Upper lobe of left lung (tissue), 6 donors: ENCODE results near the gene NFASC. TPM values are rescaled to one million over a fixed set of nuclear protein-coding genes. Genes with fewer than 3 reads are reported as not detected.

ENCODE experiments used
- ATAC-seq, 2 donors: fragments of 200-7000 bp; cut with Tn5 transposase; one replicate each; pipeline ENCODE4 v1.9.1; 2022; ENCODE audit warnings: mild to moderate bottlenecking in 2 of 2, moderate library complexity in 2 of 2; ENCODE audit not compliant: low FRiP score in 2 of 2
- DNase-seq, 2 donors: peaks; one replicate each; pipeline ENCODE4 v3.0.0-alpha.2; 2019 to 2020
- H3K27ac ChIP-seq, 4 donors: fragments of 200-600 bp; sonication (generic); one replicate each; pipeline ENCODE4 v1.5.1; 2016 to 2019
- H3K27me3 ChIP-seq, 4 donors: fragments of 200-600 bp; sonication (generic); one replicate each; pipeline ENCODE4 v1.5.1; 2017 to 2019
- H3K36me3 ChIP-seq, 4 donors: fragments of 200-600 bp; sonication (generic); one replicate each; pipeline ENCODE4 v1.5.1; 2016 to 2019
- H3K4me1 ChIP-seq, 4 donors: fragments of 200-600 bp; sonication (generic); one replicate each; pipeline ENCODE4 v1.5.1; 2018 to 2019
- H3K4me3 ChIP-seq, 4 donors: fragments of 200-600 bp; sonication (generic); one replicate each; pipeline ENCODE4 v1.5.1; 2017 to 2019; ENCODE audit warnings: mild to moderate bottlenecking in 2 of 4, moderate library complexity in 1 of 4
- H3K9me3 ChIP-seq, 4 donors: fragments of 200-600 bp; sonication (generic); one replicate each; pipeline ENCODE4 v1.5.1; 2018 to 2019
- CTCF ChIP-seq, 6 experiments: fragments of 450-650 bp in 4 of 6; fragments of 200-600 bp in 2 of 6; sonication (generic) in 2 of 6; IDR thresholded peaks; one replicate each; pipeline ENCODE4 v1.5.1; 2016 to 2019; ENCODE audit warnings: antibody characterized with exemption in 6 of 6
- EP300 ChIP-seq, 4 donors: sonication (generic); formaldehyde crosslinking; IDR thresholded peaks; one replicate each; pipeline ENCODE4 v1.5.1; 2017; ENCODE audit warnings: antibody characterized with exemption in 4 of 4, control low read depth in 2 of 4
- POLR2A ChIP-seq, 4 donors: fragments of 450-650 bp; IDR thresholded peaks; one replicate each; pipeline ENCODE4 v1.5.1; 2016 to 2017; ENCODE audit warnings: antibody characterized with exemption in 4 of 4, mild to moderate bottlenecking in 2 of 4
- POLR2AphosphoS5 ChIP-seq, 2 donors: sonication (generic); formaldehyde crosslinking; IDR thresholded peaks; one replicate each; pipeline ENCODE4 v1.5.1; 2017; ENCODE audit warnings: antibody characterized with exemption in 2 of 2
- whole genome bisulfite sequencing, 2 donors: methylation state at CpG; one replicate each; pipeline ENCODE4 v1.1.5; 2017 to 2018; 5-methylcytosine and 5-hydroxymethylcytosine counted together
- total RNA-seq, 6 donors: library from RNA; depleted of rRNA in 4 of 6; stranded (reverse); fragments of >200 nt in 4 of 6; gene quantifications; one replicate each; pipeline versions ENCODE4 v1.1.0 to v1.2.1, GENCODE V29; 2016 to 2021
- donor health status: DM: no; HTN: no; CAD: no; lungs with moderate emphysema.
- donor health status: DM: no; HTN: yes; CAD: no; lungs with severe emphysema.

Gene NFASC
- total RNA-seq, 6 donors from 2014 or later: 5.5 to 16.8 (median 6.9) TPM

GRCh38 chr1:204930155-204930523, 59.5 kb downstream of the NFASC start:
- TF ChIP-seq POLR2AphosphoS5 (IDR thresholded peaks at IDR 0.05): no peak
- no peak for TF ChIP-seq EP300 (IDR thresholded peaks at IDR 0.05)
- no peak for TF ChIP-seq POLR2A (IDR thresholded peaks at IDR 0.05)
- TF ChIP-seq CTCF (IDR thresholded peaks at IDR 0.05): no peak
- ATAC-seq (no peak), DNase-seq (no peak)
- Histone ChIP-seq H3K4me1 (no peaks in the 10 kb centered on the region), H3K27ac (no peak overlapping the region), H3K4me3 (no peak overlapping the region), H3K9me3 (no peaks in the 10 kb centered on the region), H3K36me3 (no peaks in the 10 kb centered on the region), H3K27me3 (no peaks in the 10 kb centered on the region)
- 62 to 78% methylated on average over 3 of the region's 3 CpGs for WGBS, 2 donors

DNA sequence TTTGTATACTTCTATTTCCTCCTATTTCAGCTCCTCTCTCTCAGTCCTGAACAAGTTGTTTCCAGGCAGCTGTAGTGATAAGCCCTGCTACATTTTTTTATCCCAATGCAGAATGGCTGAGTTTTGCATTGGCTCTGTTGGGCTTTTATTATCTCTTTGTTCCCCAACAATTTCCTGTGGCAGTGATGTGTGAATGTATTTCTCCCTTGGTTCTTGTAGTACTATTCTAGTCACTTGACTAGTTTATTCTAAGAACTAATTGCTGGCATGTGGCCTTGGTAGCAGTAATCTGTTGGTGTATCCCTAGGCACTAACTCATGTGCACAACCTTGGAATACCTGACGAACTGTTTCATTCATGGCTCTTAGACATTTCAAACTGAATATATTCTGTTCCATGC, 60.7 kb downstream of the NFASC start:
- Histone ChIP-seq H3K27me3 (no peaks in the 10 kb centered on the region), H3K36me3 (no peaks in the 10 kb centered on the region), H3K4me1 (no peaks in the 10 kb centered on the region), H3K9me3 (no peaks in the 10 kb centered on the region), H3K27ac (no peak overlapping the region), H3K4me3 (no peak overlapping the region)
- TF ChIP-seq EP300 (IDR thresholded peaks at IDR 0.05) (no peak), POLR2A (IDR thresholded peaks at IDR 0.05) (no peak), CTCF (IDR thresholded peaks at IDR 0.05) (no peak), POLR2AphosphoS5 (IDR thresholded peaks at IDR 0.05) (no peak)
- ATAC-seq: no peak
- 80 to 94% methylated on average over 1 of the region's 1 CpG for WGBS, 2 donors
- DNase-seq: no peak

DNA sequence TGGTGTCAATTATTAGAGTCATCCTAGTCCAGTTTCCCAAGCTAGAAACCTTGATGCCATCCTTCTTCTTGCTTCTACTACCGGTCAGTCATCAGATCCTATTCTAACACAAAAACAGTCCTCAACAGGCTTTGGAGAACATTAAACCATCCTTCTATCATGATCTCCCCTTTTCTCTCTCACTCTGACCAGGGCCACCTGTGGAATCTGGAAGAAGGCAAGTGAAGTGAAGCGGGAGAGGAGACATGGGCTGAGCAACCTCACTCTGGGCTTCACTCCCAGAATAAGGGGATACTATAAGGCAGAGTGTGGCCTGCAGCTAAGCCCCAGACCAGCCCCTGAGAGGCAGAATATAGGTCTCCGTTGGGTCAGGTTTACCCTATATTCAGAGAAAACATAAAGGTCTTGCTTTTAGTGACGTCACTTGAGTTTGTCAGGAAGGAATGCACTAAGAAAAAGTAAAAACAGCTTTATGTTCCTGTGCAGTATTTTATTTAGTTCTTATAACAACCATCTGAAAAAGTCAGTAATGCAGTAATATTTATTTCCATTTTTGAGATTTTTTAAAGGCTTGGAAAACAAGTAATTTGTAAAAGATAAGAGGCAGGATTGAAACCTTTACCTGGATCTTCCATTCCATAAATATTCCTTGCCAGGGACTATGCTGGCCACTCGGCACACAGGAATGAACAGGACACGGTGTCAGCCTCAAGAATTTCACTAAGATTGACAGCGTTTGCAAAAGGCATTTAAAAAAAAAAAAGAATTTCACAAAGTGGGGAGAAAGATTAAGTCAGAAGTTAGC, 61.3 kb downstream of the NFASC start:
- DNase-seq (no peak), ATAC-seq (no peak)
- 81 to 88% methylated on average over 7 of the region's 7 CpGs for WGBS, 2 donors
- no peaks in the 10 kb centered on the region for H3K9me3 ChIP-seq
- H3K4me1 ChIP-seq: no peaks in the 10 kb centered on the region
- no peaks in the 10 kb centered on the region for H3K27me3 ChIP-seq
- no peak overlapping the region for H3K27ac ChIP-seq
- no peak overlapping the region for H3K4me3 ChIP-seq
- TF ChIP-seq POLR2A (IDR thresholded peaks at IDR 0.05) (no peak), CTCF (IDR thresholded peaks at IDR 0.05) (no peak)
- no peaks in the 10 kb centered on the region for H3K36me3 ChIP-seq

GRCh38 chr1:204932573-204932909, 61.9 kb downstream of the NFASC start:
- no peak for TF ChIP-seq CTCF (IDR thresholded peaks at IDR 0.05)
- no peak for TF ChIP-seq EP300 (IDR thresholded peaks at IDR 0.05)
- ATAC-seq (no peak), DNase-seq (no peak)
- Histone ChIP-seq H3K4me1 (no peaks in the 10 kb centered on the region), H3K36me3 (no peaks in the 10 kb centered on the region), H3K27me3 (no peaks in the 10 kb centered on the region), H3K9me3 (no peaks in the 10 kb centered on the region), H3K27ac (no peak overlapping the region), H3K4me3 (no peak overlapping the region)
- 68 to 74% methylated on average over 7 of the region's 7 CpGs for WGBS, 2 donors

DNA sequence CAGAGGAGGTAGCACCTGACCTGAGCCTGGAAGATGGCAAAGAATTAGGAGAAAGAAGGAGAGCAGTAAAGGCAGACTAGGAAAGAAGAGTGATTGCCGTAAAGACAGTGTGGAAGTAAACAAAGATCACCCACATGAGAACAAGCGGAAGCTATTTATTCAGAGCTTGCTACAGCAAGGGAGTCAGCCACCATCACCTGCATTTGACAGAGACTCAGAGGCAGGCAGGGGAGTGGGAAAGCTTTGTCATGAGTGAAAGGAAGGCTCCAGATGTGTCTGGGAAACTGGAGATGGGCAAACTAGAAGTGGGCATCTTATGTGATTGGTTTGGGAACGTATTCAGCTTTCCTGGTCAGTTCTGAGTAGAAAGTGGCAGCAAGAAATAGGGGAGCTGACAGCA, 64.5 kb downstream of the NFASC start:
- no peak for TF ChIP-seq EP300 (IDR thresholded peaks at IDR 0.05)
- TF ChIP-seq CTCF (IDR thresholded peaks at IDR 0.05): no peak
- TF ChIP-seq POLR2A (IDR thresholded peaks at IDR 0.05): no peak
- TF ChIP-seq POLR2AphosphoS5 (IDR thresholded peaks at IDR 0.05): no peak
- Histone ChIP-seq H3K9me3 (no peaks in the 10 kb centered on the region), H3K27me3 (no peaks in the 10 kb centered on the region), H3K27ac (no peak overlapping the region), H3K36me3 (no peaks in the 10 kb centered on the region), H3K4me3 (no peak overlapping the region), H3K4me1 (no peaks in the 10 kb centered on the region)
- no peak for DNase-seq
- WGBS, 2 donors: 58 to 71% methylated on average over 3 of the region's 3 CpGs
- ATAC-seq: no peak
